ENCODE measurements around the gene PTPRK.

DNA sequence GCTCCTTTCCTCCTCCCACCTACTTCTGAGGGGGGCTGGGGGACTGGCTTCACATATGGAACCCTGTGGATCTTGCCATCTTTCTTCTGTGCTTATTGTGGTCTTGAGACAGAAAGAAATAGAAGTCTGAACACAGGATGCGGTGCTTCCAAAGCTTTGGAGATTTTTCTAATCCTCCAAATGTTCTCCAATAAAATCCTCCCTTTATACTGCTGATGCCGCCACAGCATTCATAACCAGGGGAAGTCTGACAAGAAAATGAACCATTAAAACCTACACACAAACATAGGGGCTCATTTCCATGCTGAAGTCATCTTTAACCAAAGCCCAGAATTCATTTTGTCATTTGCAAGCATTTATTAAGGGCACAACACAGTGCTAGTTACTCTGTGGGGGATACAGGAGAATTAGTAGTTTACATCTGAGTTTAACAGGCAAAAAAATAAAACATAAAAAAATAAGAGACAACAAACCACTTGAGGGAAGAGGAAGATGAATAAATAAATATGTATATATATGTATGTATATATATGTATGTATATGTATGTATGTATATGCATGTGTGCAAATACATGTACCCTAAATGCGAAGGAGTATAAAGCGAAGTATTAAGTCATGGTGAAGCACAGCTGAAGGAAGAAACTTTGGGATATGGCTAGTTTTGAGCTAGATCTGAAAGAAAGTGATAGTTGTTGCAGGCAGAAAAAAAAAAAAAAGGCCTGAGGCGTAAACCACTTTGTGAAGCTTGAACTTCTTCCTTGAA lies 5.9 kb upstream of the PTPRK start:
- no peak for TF ChIP-seq CTCF (conservative IDR thresholded peaks at IDR 0.05; ENCODE audit: low read length)
- TF ChIP-seq EZH2phosphoT487 (IDR thresholded peaks at IDR 0.05; ENCODE audit: borderline replicate concordance, low read depth, low read length) = no peak
